EH (cell line): ENCODE results near the gene PARN.
A peak's percentile ranks its signal among the peaks of the same experiment; 100 is the strongest.
"Not testable (repeated sequence)": the region's sequence is repeated elsewhere in the genome, so short reads cannot be mapped to it uniquely, and the experiment has no call there.

Source experiments
- DNase-seq: peaks from one replicate; pipeline ENCODE4 v3.0.0-alpha.2; 2015; ENCODE audit warnings: low read depth

The PARN gene

GRCh38 chr16:14574698-14575415 is 55.2 kb downstream of the PARN start:
- DNase-seq: not testable (repeated sequence)

- no peak for DNase-seq
Observed at GRCh38 chr16:14572535-14572934, 57.5 kb downstream of the PARN start.

GRCh38 chr16:14569213-14569612 is 60.8 kb downstream of the PARN start:
- no peak for DNase-seq

- no peak for DNase-seq
Observed at GRCh38 chr16:14566599-14566998, 63.5 kb downstream of the PARN start.

- no peak for DNase-seq
Observed at GRCh38 chr16:14565688-14566025, 64.4 kb downstream of the PARN start.

- DNase-seq: peak; percentile 59
Observed at GRCh38 chr16:14564861-14565687, 65.0 kb downstream of the PARN start.

GRCh38 chr16:14564323-14564722 is 65.7 kb downstream of the PARN start:
- DNase-seq: no peak

GRCh38 chr16:14562691-14563491 is 67.2 kb downstream of the PARN start:
- DNase-seq: peak; percentile 12

GRCh38 chr16:14560523-14560922 is 69.5 kb downstream of the PARN start:
- DNase-seq: peak; percentile 12

- peak; percentile 15 for DNase-seq
Observed at GRCh38 chr16:14559809-14560241, 70.2 kb downstream of the PARN start.

GRCh38 chr16:14553447-14553846 is 76.6 kb downstream of the PARN start:
- no peak for DNase-seq

GRCh38 chr16:14549789-14550153 is 80.3 kb downstream of the PARN start:
- no peak for DNase-seq

GRCh38 chr16:14548933-14549788 is 80.9 kb downstream of the PARN start:
- DNase-seq: no peak

- peak; percentile 20 for DNase-seq
Observed at GRCh38 chr16:14545346-14545884, 84.6 kb downstream of the PARN start.

GRCh38 chr16:14544846-14545245 is 85.2 kb downstream of the PARN start:
- DNase-seq: not testable (repeated sequence)

GRCh38 chr16:14539631-14540030 is 90.4 kb downstream of the PARN start:
- peak; percentile 43 for DNase-seq

GRCh38 chr16:14539156-14539555 is 90.9 kb downstream of the PARN start:
- no peak for DNase-seq

- DNase-seq: no peak
Observed at GRCh38 chr16:14538604-14539003, 91.5 kb downstream of the PARN start.

GRCh38 chr16:14531613-14532012 is 98.4 kb downstream of the PARN start:
- DNase-seq: no peak

- no peak for DNase-seq
Observed at GRCh38 chr16:14531101-14531500, 99.0 kb downstream of the PARN start.

- no peak for DNase-seq
Observed at GRCh38 chr16:14530046-14530445, 100.0 kb downstream of the PARN start.
